ENCODE results near the gene DNAH6.

DNAH6 gene

DNA sequence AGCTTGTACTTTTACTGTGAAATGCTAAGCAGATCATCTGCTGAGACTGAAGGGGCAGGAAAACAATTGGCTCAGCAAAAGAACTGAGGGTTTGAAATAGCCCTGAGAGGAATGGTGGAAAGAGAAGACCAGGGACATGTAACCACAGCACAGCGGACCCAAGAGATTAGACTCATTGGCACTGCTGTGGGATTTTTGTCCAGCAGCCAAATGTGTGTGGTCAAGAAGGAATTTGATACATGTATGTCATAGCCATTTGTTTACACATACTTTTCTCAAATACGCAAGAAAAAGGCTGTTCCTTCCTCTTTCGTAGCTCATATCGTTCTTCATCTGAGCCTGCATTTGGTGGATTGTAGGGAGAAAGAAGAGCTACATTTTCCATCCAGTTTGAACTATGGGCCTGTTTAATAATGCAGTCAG is 290.8 kb downstream of the DNAH6 start:
- 96 to 98% methylated on average over 3 to 4 of the region's 4 CpGs for WGBS, 2 experiments
- no peak overlapping the region for H3K4me3 ChIP-seq (ENCODE audit: insufficient read depth, low read depth, low read length)
- H3K27ac ChIP-seq (ENCODE audit: insufficient read depth, low read depth, low read length, poor library complexity, severe bottlenecking), result no peak overlapping the region
- no peaks in the 10 kb centered on the region for H3K4me1 ChIP-seq (ENCODE audit: control insufficient read depth, insufficient read depth, low read length)
- no peaks in the 10 kb centered on the region for H3K27me3 ChIP-seq (ENCODE audit: control insufficient read depth, insufficient read depth, low read length, poor library complexity, severe bottlenecking)
- no peaks in the 10 kb centered on the region for H3K9me3 ChIP-seq (ENCODE audit: control insufficient read depth, low read length)
- H3K36me3 ChIP-seq (ENCODE audit: control insufficient read depth, insufficient read depth, low read length), result no peaks in the 10 kb centered on the region

GRCh38 chr2:84808279-84808678 is 292.0 kb downstream of the DNAH6 start:
- 96% methylated on average over 4 of the region's 4 CpGs for WGBS, 2 experiments
- no peak overlapping the region for H3K27ac ChIP-seq (ENCODE audit: insufficient read depth, low read depth, low read length, poor library complexity, severe bottlenecking)
- no peaks in the 10 kb centered on the region for H3K27me3 ChIP-seq (ENCODE audit: control insufficient read depth, insufficient read depth, low read length, poor library complexity, severe bottlenecking)
- H3K36me3 ChIP-seq (ENCODE audit: control insufficient read depth, insufficient read depth, low read length), result no peaks in the 10 kb centered on the region
- no peaks in the 10 kb centered on the region for H3K4me1 ChIP-seq (ENCODE audit: control insufficient read depth, insufficient read depth, low read length)
- H3K4me3 ChIP-seq (ENCODE audit: insufficient read depth, low read depth, low read length), result no peak overlapping the region
- H3K9me3 ChIP-seq (ENCODE audit: control insufficient read depth, low read length), result no peaks in the 10 kb centered on the region

DNA sequence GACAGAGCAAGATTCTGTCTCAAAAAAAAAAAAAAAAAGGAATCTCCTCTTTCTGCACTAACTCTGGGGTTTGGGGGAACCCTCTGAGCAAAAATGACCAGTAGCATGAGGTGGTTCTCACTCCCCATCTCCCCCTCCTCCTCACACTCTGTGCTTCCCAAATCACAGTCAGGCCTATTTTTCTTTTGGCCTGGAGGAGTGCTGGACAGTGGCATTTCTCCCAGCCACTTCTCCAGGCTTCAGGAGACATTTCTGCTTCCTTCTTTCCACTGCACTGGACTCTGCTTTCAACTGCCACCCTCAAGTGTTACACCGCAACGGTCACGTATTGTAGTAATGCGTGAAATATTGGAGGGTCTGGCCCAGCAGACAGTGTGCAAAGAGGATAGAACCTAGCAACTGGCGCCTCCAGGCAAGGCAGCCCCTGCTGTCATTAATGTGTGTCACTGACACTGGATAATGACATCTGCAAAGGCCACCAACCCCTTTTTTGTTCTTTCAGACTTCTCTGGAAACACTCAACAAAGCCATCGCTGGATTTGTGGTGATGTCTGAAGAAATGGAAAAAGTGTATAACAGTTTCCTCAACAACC is 295.6 kb downstream of the DNAH6 start:
- H3K27me3 ChIP-seq (ENCODE audit: control insufficient read depth, insufficient read depth, low read length, poor library complexity, severe bottlenecking), result no peaks in the 10 kb centered on the region
- no peak overlapping the region for H3K4me3 ChIP-seq (ENCODE audit: insufficient read depth, low read depth, low read length)
- H3K4me1 ChIP-seq (ENCODE audit: control insufficient read depth, insufficient read depth, low read length), result no peaks in the 10 kb centered on the region
- H3K27ac ChIP-seq (ENCODE audit: insufficient read depth, low read depth, low read length, poor library complexity, severe bottlenecking), result no peak overlapping the region
- 96 to 98% methylated on average over 6 of the region's 6 CpGs for WGBS, 2 experiments
- H3K36me3 ChIP-seq (ENCODE audit: control insufficient read depth, insufficient read depth, low read length), result no peaks in the 10 kb centered on the region
- H3K9me3 ChIP-seq (ENCODE audit: control insufficient read depth, low read length), result no peaks in the 10 kb centered on the region

GRCh38 chr2:84815146-84815545 is 298.8 kb downstream of the DNAH6 start:
- Histone ChIP-seq H3K27ac (ENCODE audit: insufficient read depth, low read depth, low read length, poor library complexity, severe bottlenecking) (no peak overlapping the region), H3K4me1 (ENCODE audit: control insufficient read depth, insufficient read depth, low read length) (no peaks in the 10 kb centered on the region), H3K9me3 (ENCODE audit: control insufficient read depth, low read length) (no peaks in the 10 kb centered on the region), H3K36me3 (ENCODE audit: control insufficient read depth, insufficient read depth, low read length) (no peaks in the 10 kb centered on the region), H3K4me3 (ENCODE audit: insufficient read depth, low read depth, low read length) (no peak overlapping the region), H3K27me3 (ENCODE audit: control insufficient read depth, insufficient read depth, low read length, poor library complexity, severe bottlenecking) (no peaks in the 10 kb centered on the region)
- 82 to 88% methylated on average over 2 of the region's 3 CpGs for WGBS, 2 experiments

DNA sequence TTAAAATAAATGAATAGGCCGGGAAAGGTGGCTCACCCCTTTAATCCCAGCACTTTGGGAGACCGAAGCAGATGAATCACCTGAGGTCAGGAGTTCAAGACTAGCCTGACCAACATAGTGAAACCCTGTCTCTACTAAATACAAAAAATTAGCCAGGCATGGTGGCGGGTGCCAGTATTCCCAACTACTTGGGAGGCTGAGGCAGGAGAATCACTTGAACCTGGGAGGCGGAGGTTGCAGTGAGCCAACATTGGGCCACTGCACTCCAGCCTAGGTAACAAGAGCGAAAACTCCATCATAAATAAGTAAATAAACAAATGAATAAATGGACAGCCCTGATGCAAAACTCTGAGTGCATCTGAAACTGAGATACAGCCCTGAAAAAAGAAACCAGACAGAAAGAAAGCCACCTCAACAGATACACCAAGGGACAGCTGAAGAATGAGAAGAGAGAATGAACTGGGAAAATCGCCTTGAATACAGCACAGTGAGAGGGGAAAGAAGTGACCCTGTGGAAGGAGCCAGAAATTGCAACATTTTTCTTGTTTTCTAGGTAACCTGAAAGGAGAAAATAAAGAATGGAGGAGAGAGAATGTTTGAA is 300.2 kb downstream of the DNAH6 start:
- Histone ChIP-seq H3K4me1 (ENCODE audit: control insufficient read depth, insufficient read depth, low read length) (no peaks in the 10 kb centered on the region), H3K36me3 (ENCODE audit: control insufficient read depth, insufficient read depth, low read length) (no peaks in the 10 kb centered on the region), H3K27ac (ENCODE audit: insufficient read depth, low read depth, low read length, poor library complexity, severe bottlenecking) (no peak overlapping the region), H3K9me3 (ENCODE audit: control insufficient read depth, low read length) (no peaks in the 10 kb centered on the region), H3K27me3 (ENCODE audit: control insufficient read depth, insufficient read depth, low read length, poor library complexity, severe bottlenecking) (no peaks in the 10 kb centered on the region), H3K4me3 (ENCODE audit: insufficient read depth, low read depth, low read length) (no peak overlapping the region)
- WGBS, 2 experiments, result 91 to 92% methylated on average over 5 of the region's 6 CpGs

GRCh38 chr2:84817239-84817655 is 300.9 kb downstream of the DNAH6 start:
- Histone ChIP-seq H3K4me3 (ENCODE audit: insufficient read depth, low read depth, low read length) (no peak overlapping the region), H3K36me3 (ENCODE audit: control insufficient read depth, insufficient read depth, low read length) (no peaks in the 10 kb centered on the region), H3K9me3 (ENCODE audit: control insufficient read depth, low read length) (no peaks in the 10 kb centered on the region), H3K27ac (ENCODE audit: insufficient read depth, low read depth, low read length, poor library complexity, severe bottlenecking) (no peak overlapping the region), H3K27me3 (ENCODE audit: control insufficient read depth, insufficient read depth, low read length, poor library complexity, severe bottlenecking) (no peaks in the 10 kb centered on the region), H3K4me1 (ENCODE audit: control insufficient read depth, insufficient read depth, low read length) (no peaks in the 10 kb centered on the region)
- 90 to 95% methylated on average over 1 to 2 of the region's 2 CpGs for WGBS, 2 experiments

DNA sequence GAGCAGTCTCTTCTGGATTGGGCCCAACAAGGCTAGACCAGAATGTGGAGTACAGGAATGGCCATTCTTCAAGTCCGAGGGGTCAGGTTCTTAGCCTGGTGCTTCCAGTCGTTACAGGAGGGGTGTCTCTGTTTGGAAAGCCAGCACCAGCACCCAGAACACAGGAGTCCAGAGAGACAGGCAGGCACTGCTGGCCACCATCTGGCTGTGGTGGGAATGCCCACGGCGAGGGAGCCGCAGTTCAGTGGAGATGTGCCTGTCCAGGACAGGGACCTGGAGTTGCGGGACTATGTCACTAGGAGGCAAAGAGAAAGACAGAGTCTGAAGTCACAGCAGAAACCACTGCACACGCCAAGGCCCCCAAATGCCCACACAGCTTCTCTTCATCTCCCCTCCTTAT is 305.5 kb downstream of the DNAH6 start:
- no peak overlapping the region for H3K27ac ChIP-seq (ENCODE audit: insufficient read depth, low read depth, low read length, poor library complexity, severe bottlenecking)
- H3K27me3 ChIP-seq (ENCODE audit: control insufficient read depth, insufficient read depth, low read length, poor library complexity, severe bottlenecking), result no peaks in the 10 kb centered on the region
- 92 to 96% methylated on average over 6 to 7 of the region's 7 CpGs for WGBS, 2 experiments
- H3K4me3 ChIP-seq (ENCODE audit: insufficient read depth, low read depth, low read length), result no peak overlapping the region
- H3K4me1 ChIP-seq (ENCODE audit: control insufficient read depth, insufficient read depth, low read length), result no peaks in the 10 kb centered on the region
- no peaks in the 10 kb centered on the region for H3K36me3 ChIP-seq (ENCODE audit: control insufficient read depth, insufficient read depth, low read length)
- no peaks in the 10 kb centered on the region for H3K9me3 ChIP-seq (ENCODE audit: control insufficient read depth, low read length)

GRCh38 chr2:84823229-84823628 is 306.9 kb downstream of the DNAH6 start:
- H3K27ac ChIP-seq (ENCODE audit: insufficient read depth, low read depth, low read length, poor library complexity, severe bottlenecking), result no peak overlapping the region
- no peaks in the 10 kb centered on the region for H3K36me3 ChIP-seq (ENCODE audit: control insufficient read depth, insufficient read depth, low read length)
- no peak overlapping the region for H3K4me3 ChIP-seq (ENCODE audit: insufficient read depth, low read depth, low read length)
- H3K27me3 ChIP-seq (ENCODE audit: control insufficient read depth, insufficient read depth, low read length, poor library complexity, severe bottlenecking), result no peaks in the 10 kb centered on the region
- no peaks in the 10 kb centered on the region for H3K9me3 ChIP-seq (ENCODE audit: control insufficient read depth, low read length)
- WGBS, 2 experiments, result 93% methylated on average over 5 of the region's 5 CpGs
- no peaks in the 10 kb centered on the region for H3K4me1 ChIP-seq (ENCODE audit: control insufficient read depth, insufficient read depth, low read length)

GRCh38 chr2:84823788-84824187 is 307.5 kb downstream of the DNAH6 start:
- Histone ChIP-seq H3K4me1 (ENCODE audit: control insufficient read depth, insufficient read depth, low read length) (no peaks in the 10 kb centered on the region), H3K27ac (ENCODE audit: insufficient read depth, low read depth, low read length, poor library complexity, severe bottlenecking) (no peak overlapping the region), H3K27me3 (ENCODE audit: control insufficient read depth, insufficient read depth, low read length, poor library complexity, severe bottlenecking) (no peaks in the 10 kb centered on the region), H3K9me3 (ENCODE audit: control insufficient read depth, low read length) (no peaks in the 10 kb centered on the region), H3K36me3 (ENCODE audit: control insufficient read depth, insufficient read depth, low read length) (no peaks in the 10 kb centered on the region), H3K4me3 (ENCODE audit: insufficient read depth, low read depth, low read length) (no peak overlapping the region)
- WGBS, 2 experiments, result 97% methylated on average over 21 of the region's 21 CpGs

DNA sequence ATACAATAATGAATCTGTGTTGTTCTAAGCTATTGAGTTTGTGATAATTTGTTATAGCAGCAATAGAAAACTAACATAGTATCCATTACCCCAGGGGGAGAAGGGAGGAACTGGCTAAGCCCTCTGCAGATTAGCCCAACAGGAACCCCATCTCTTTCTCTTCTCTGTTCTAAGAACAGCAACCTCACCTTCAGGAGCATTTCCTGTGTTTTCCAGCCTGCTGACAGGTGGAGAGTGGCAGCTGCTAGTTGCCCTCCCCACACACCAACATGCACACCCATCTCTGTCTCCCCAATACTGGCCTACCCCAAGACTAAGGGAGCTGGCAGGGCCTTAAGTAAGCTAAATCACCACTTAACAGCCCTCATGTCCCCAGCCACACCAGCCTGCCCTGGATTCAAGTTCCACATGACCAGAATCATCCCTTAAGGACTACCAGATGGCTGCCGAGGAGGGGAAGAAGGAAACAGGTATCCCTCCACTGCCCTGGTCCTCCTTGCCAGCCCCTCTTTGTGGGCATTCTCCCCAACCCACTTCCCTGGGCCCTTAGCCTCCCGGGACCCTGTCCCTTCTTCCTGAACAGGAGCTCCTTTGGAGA is 311.8 kb downstream of the DNAH6 start:
- Histone ChIP-seq H3K27ac (ENCODE audit: insufficient read depth, low read depth, low read length, poor library complexity, severe bottlenecking) (no peak overlapping the region), H3K9me3 (ENCODE audit: control insufficient read depth, low read length) (no peaks in the 10 kb centered on the region), H3K4me1 (ENCODE audit: control insufficient read depth, insufficient read depth, low read length) (peaks cover 3% of the 10 kb centered on the region), H3K27me3 (ENCODE audit: control insufficient read depth, insufficient read depth, low read length, poor library complexity, severe bottlenecking) (no peaks in the 10 kb centered on the region), H3K36me3 (ENCODE audit: control insufficient read depth, insufficient read depth, low read length) (no peaks in the 10 kb centered on the region), H3K4me3 (ENCODE audit: insufficient read depth, low read depth, low read length) (no peak overlapping the region)
- 87 to 91% methylated on average over 2 of the region's 2 CpGs for WGBS, 2 experiments
